ENCODE results near the gene BMPR1A.

BMPR1A gene

DNA sequence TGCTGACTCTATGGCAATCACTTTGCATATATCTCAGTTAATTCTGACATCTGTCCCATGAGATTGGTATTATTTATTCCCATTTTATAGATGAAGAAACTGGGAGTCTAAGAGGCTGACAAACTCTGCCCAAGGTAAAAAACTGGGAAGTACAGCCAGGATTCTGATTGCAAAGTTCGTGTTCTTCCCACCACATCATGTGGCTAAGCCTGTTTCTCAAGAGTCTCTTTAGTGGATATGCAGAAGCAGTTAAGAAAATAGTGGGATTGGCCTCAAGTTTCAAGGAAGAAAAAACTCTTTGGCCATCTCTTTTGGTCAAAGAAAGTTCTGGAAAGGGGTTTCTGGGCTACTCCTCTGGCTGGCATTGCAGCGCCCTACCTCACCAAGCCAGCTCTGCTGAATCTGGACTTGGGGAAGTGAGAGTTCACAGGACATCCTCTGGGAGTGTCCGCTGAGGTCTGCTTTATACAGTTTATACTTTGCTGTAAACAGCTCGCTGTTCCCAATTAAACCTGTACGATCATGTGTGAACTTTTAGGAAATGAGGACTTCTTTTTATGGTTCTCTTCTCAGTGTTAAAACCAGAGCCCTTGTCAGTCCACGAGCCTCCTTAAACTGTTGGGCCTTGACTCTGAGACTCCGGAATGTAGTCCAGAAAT is 12.2 kb upstream of the BMPR1A start:
- Histone ChIP-seq H3K4me2 (ENCODE audit: low read length) (no peak overlapping the region), H3K4ac (ENCODE audit: low read depth, low read length) (no peak overlapping the region), H3K27me3 (ENCODE audit: insufficient read depth, low read length, poor library complexity) (no peaks in the 10 kb centered on the region), H3K4me3 (ENCODE audit: low read length) (no peak overlapping the region), H3K79me2 (ENCODE audit: control insufficient read depth, insufficient read depth, low read length) (no peaks in the 10 kb centered on the region), H2BK120ac (ENCODE audit: low read depth, low read length) (no peak overlapping the region), H3K18ac (ENCODE audit: low read length) (no peak overlapping the region), H3K9ac (ENCODE audit: low read length) (no peak overlapping the region), H4K5ac (ENCODE audit: low read length) (no peak overlapping the region), H3K27ac (ENCODE audit: low read depth, low read length) (no peak overlapping the region), H3K36me3 (ENCODE audit: control insufficient read depth, insufficient read depth, low read length) (no peaks in the 10 kb centered on the region), H2BK5ac (ENCODE audit: low read length) (no peak overlapping the region), H3K23ac (ENCODE audit: low read length) (no peak overlapping the region), H3K79me1 (ENCODE audit: low read length) (no peaks in the 10 kb centered on the region), H3K4me1 (ENCODE audit: control insufficient read depth, low read depth, low read length) (peaks cover 2% of the 10 kb centered on the region), H2BK15ac (replicated peaks; ENCODE audit: low read depth) (no peak overlapping the region), H3K56ac (ENCODE audit: low read length) (no peak overlapping the region), H2AK5ac (ENCODE audit: low read length) (no peak overlapping the region), H4K8ac (ENCODE audit: low read depth, low read length) (no peak overlapping the region)
- WGBS (ENCODE audit: extremely low coverage, insufficient coverage, low lambda C conversion rate), result no CpG with 5 or more reads among the region's 7 CpGs
- DNase-seq, result no peak

DNA sequence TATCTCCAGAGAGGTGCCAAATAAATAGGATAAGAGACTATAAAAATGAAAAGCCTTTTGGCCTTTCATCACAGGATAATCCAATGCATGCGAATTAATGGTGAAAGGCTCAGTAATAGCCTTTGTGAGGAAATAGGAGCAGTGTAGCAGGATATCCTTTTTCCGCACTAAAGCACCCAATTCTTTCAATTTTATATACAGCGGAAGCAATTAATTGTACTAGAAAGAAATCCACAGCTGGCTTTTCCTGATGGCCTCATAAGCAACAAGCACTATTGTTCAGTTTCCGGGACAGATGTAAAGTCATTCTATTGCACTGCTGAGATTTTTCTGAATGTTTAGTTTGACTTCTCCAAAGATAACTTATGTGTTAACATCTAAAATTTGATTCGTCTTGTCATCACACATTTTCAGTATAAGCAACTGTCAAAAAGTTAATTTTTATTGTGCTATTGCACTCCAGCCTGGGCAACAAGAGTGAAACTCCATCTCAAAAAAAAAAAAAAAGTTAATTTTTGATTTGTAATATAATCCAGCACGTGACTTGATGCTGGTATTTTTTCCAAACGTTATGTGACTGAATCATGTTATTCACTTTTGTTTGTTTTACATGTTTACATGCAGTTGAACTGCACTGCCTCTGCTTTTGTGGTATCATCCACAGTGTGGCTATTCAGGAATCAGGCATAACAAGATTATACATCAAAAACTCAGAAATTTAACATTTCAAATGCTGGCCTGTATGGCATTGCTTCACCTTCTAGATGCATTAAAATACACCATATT is 8.4 kb upstream of the BMPR1A start:
- H3K4me3 ChIP-seq (ENCODE audit: low read length), result no peak overlapping the region
- H2AK5ac ChIP-seq (ENCODE audit: low read length), result no peak overlapping the region
- peaks cover 3% of the 10 kb centered on the region for H3K79me1 ChIP-seq (ENCODE audit: low read length)
- no peak overlapping the region for H3K27ac ChIP-seq (ENCODE audit: low read depth, low read length)
- no peak overlapping the region for H3K23ac ChIP-seq (ENCODE audit: low read length)
- H3K18ac ChIP-seq (ENCODE audit: low read length), result no peak overlapping the region
- no peak for DNase-seq
- H3K4ac ChIP-seq (ENCODE audit: low read depth, low read length), result no peak overlapping the region
- no peaks in the 10 kb centered on the region for H3K27me3 ChIP-seq (ENCODE audit: insufficient read depth, low read length, poor library complexity)
- no peak overlapping the region for H2BK5ac ChIP-seq (ENCODE audit: low read length)
- no CpG with 5 or more reads among the region's 7 CpGs for WGBS (ENCODE audit: extremely low coverage, insufficient coverage, low lambda C conversion rate)
- H2BK15ac ChIP-seq (replicated peaks; ENCODE audit: low read depth), result no peak overlapping the region
- H3K9ac ChIP-seq (ENCODE audit: low read length), result no peak overlapping the region
- no peak overlapping the region for H2BK120ac ChIP-seq (ENCODE audit: low read depth, low read length)
- no peak overlapping the region for H4K8ac ChIP-seq (ENCODE audit: low read depth, low read length)
- no peaks in the 10 kb centered on the region for H3K4me1 ChIP-seq (ENCODE audit: control insufficient read depth, low read depth, low read length)
- no peak overlapping the region for H3K4me2 ChIP-seq (ENCODE audit: low read length)
- H3K56ac ChIP-seq (ENCODE audit: low read length), result no peak overlapping the region
- H3K36me3 ChIP-seq (ENCODE audit: control insufficient read depth, insufficient read depth, low read length), result no peaks in the 10 kb centered on the region
- no peaks in the 10 kb centered on the region for H3K79me2 ChIP-seq (ENCODE audit: control insufficient read depth, insufficient read depth, low read length)
- no peak overlapping the region for H4K5ac ChIP-seq (ENCODE audit: low read length)

DNA sequence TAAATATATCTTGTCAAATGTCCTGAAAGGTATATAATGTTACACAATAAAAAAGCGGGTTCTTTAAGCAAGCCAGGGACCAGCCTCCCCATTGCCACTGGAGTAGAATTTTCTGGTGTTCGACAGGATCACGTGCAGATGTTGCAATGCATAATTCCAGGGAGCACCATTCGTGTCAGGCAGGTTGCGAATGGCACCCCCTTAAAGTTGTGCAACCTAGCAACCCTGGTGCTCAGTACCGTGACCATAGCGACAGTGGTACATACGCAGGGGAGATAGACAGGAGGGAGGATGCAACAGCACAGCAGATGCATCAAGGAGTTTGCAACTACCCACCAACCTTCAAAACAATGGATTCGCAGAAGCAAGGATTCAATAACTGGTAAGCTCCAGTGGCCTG is 6.6 kb upstream of the BMPR1A start:
- Histone ChIP-seq H3K79me1 (ENCODE audit: low read length) (peaks cover 5% of the 10 kb centered on the region), H3K4me3 (ENCODE audit: low read length) (no peak overlapping the region), H3K4me1 (ENCODE audit: control insufficient read depth, low read depth, low read length) (peaks cover 4% of the 10 kb centered on the region), H3K18ac (ENCODE audit: low read length) (no peak overlapping the region), H4K8ac (ENCODE audit: low read depth, low read length) (no peak overlapping the region), H3K23ac (ENCODE audit: low read length) (no peak overlapping the region), H2AK5ac (ENCODE audit: low read length) (no peak overlapping the region), H3K27ac (ENCODE audit: low read depth, low read length) (no peak overlapping the region), H2BK15ac (replicated peaks; ENCODE audit: low read depth) (no peak overlapping the region), H3K36me3 (ENCODE audit: control insufficient read depth, insufficient read depth, low read length) (no peaks in the 10 kb centered on the region), H3K79me2 (ENCODE audit: control insufficient read depth, insufficient read depth, low read length) (peaks cover 12% of the 10 kb centered on the region), H3K9ac (ENCODE audit: low read length) (no peak overlapping the region), H4K5ac (ENCODE audit: low read length) (no peak overlapping the region), H3K4me2 (ENCODE audit: low read length) (no peak overlapping the region), H2BK5ac (ENCODE audit: low read length) (no peak overlapping the region), H2BK120ac (ENCODE audit: low read depth, low read length) (no peak overlapping the region), H3K27me3 (ENCODE audit: insufficient read depth, low read length, poor library complexity) (no peaks in the 10 kb centered on the region), H3K56ac (ENCODE audit: low read length) (no peak overlapping the region), H3K4ac (ENCODE audit: low read depth, low read length) (no peak overlapping the region)
- DNase-seq, result no peak
- WGBS (ENCODE audit: extremely low coverage, insufficient coverage, low lambda C conversion rate), result no CpG with 5 or more reads among the region's 9 CpGs

DNA sequence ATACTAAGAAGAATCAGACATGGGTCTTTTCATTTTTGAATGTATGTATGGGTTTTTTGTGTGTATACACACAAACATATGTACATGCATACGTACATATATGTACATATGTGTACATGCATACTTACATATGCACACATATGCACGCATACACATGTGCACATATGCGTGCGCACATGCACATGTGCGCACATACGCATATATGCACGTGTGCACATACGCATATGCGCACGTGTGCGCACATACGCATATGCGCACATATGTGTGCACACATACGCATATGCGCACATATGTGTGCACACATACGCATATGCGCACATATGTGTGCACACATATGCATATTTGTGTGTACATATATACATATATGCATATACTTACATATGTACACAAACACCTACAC is 4.9 kb upstream of the BMPR1A start:
- Histone ChIP-seq H3K36me3 (ENCODE audit: control insufficient read depth, insufficient read depth, low read length) (no peaks in the 10 kb centered on the region), H3K27ac (ENCODE audit: low read depth, low read length) (no peak overlapping the region), H3K4me3 (ENCODE audit: low read length) (no peak overlapping the region), H2BK15ac (replicated peaks; ENCODE audit: low read depth) (no peak overlapping the region), H2BK5ac (ENCODE audit: low read length) (no peak overlapping the region), H3K56ac (ENCODE audit: low read length) (no peak overlapping the region), H3K27me3 (ENCODE audit: insufficient read depth, low read length, poor library complexity) (no peaks in the 10 kb centered on the region), H4K8ac (ENCODE audit: low read depth, low read length) (no peak overlapping the region), H3K23ac (ENCODE audit: low read length) (no peak overlapping the region), H3K79me2 (ENCODE audit: control insufficient read depth, insufficient read depth, low read length) (peaks cover 17% of the 10 kb centered on the region), H3K4me1 (ENCODE audit: control insufficient read depth, low read depth, low read length) (peaks cover 4% of the 10 kb centered on the region), H3K18ac (ENCODE audit: low read length) (no peak overlapping the region), H2AK5ac (ENCODE audit: low read length) (no peak overlapping the region), H3K4ac (ENCODE audit: low read depth, low read length) (no peak overlapping the region), H3K79me1 (ENCODE audit: low read length) (peaks cover 5% of the 10 kb centered on the region), H3K4me2 (ENCODE audit: low read length) (no peak overlapping the region), H3K9ac (ENCODE audit: low read length) (no peak overlapping the region), H4K5ac (ENCODE audit: low read length) (no peak overlapping the region), H2BK120ac (ENCODE audit: low read depth, low read length) (no peak overlapping the region)
- no peak for DNase-seq
- WGBS (ENCODE audit: extremely low coverage, insufficient coverage, low lambda C conversion rate), result no CpG with 5 or more reads among the region's 17 CpGs

DNA sequence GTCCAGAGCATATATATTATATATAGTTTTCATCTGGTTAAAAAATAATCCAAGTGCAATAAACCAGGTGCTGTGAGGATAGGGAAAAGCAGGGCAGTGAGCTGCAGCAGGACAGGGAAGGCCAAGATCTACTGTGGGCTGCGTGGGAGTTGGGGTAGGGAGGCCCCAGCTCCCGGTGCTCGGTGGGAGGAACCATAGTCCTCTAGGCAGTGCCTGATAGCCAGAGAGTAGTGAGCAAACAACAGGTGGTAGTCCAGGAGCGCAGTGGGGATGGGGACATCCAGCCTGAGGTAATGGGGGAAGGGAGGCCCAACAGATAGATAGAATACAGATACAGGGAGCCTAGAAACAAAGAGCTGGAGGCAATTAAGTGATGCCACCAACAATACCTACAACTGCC is 4.1 kb upstream of the BMPR1A start:
- no peak overlapping the region for H2AK5ac ChIP-seq (ENCODE audit: low read length)
- H3K18ac ChIP-seq (ENCODE audit: low read length), result no peak overlapping the region
- H3K27me3 ChIP-seq (ENCODE audit: insufficient read depth, low read length, poor library complexity), result no peaks in the 10 kb centered on the region
- H2BK5ac ChIP-seq (ENCODE audit: low read length), result no peak overlapping the region
- H3K23ac ChIP-seq (ENCODE audit: low read length), result no peak overlapping the region
- H2BK120ac ChIP-seq (ENCODE audit: low read depth, low read length), result no peak overlapping the region
- DNase-seq, result peak; percentile 42
- H4K8ac ChIP-seq (ENCODE audit: low read depth, low read length), result no peak overlapping the region
- H3K4ac ChIP-seq (ENCODE audit: low read depth, low read length), result no peak overlapping the region
- no peak overlapping the region for H4K5ac ChIP-seq (ENCODE audit: low read length)
- no peak overlapping the region for H3K56ac ChIP-seq (ENCODE audit: low read length)
- no peak overlapping the region for H3K9ac ChIP-seq (ENCODE audit: low read length)
- H3K36me3 ChIP-seq (ENCODE audit: control insufficient read depth, insufficient read depth, low read length), result no peaks in the 10 kb centered on the region
- no CpG with 5 or more reads among the region's 4 CpGs for WGBS (ENCODE audit: extremely low coverage, insufficient coverage, low lambda C conversion rate)
- peaks cover 5% of the 10 kb centered on the region for H3K79me1 ChIP-seq (ENCODE audit: low read length)
- no peak overlapping the region for H3K27ac ChIP-seq (ENCODE audit: low read depth, low read length)
- H3K4me2 ChIP-seq (ENCODE audit: low read length), result no peak overlapping the region
- H3K79me2 ChIP-seq (ENCODE audit: control insufficient read depth, insufficient read depth, low read length), result peaks cover 23% of the 10 kb centered on the region
- no peak overlapping the region for H2BK15ac ChIP-seq (replicated peaks; ENCODE audit: low read depth)
- peaks cover 4% of the 10 kb centered on the region for H3K4me1 ChIP-seq (ENCODE audit: control insufficient read depth, low read depth, low read length)
- H3K4me3 ChIP-seq (ENCODE audit: low read length), result no peak overlapping the region
